Astrocyte (in vitro differentiated cells and primary cell): ENCODE data around the gene SLC66A2. TPM values are rescaled to one million over a fixed set of nuclear protein-coding genes. Genes with fewer than 3 reads are reported as not detected.

Experiments used
- DNase-seq: peaks from one replicate; pipeline ENCODE4 v3.0.0-alpha.2; 2010; ENCODE audit warnings: low read depth
- FAIRE-seq: peaks from 2 replicates; lab custom pipeline; 2011; peaks lifted over from hg19 to GRCh38; lab: Jason Lieb, UNC
- H2AFZ ChIP-seq: 2 replicates; pipeline ENCODE4 v1.6.0; 2012; ENCODE audit warnings: low read depth, low read length, inconsistent platforms
- H3K27ac ChIP-seq: 2 replicates; pipeline ENCODE4 v1.5.1; 2011; ENCODE audit warnings: low read depth, low read length, inconsistent platforms
- H3K27me3 ChIP-seq: 2 replicates; pipeline ENCODE4 v1.6.0; 2011; ENCODE audit warnings: low read length, inconsistent platforms; ENCODE audit not compliant: insufficient read depth
- H3K36me3 ChIP-seq: 2 replicates; pipeline ENCODE4 v1.5.1; 2011; ENCODE audit warnings: low read length, inconsistent platforms; ENCODE audit not compliant: insufficient read depth
- H3K4me1 ChIP-seq: 2 replicates; pipeline ENCODE4 v1.5.1; 2011; ENCODE audit warnings: low read length, inconsistent platforms; ENCODE audit not compliant: insufficient read depth
- H3K4me2 ChIP-seq: 2 replicates; pipeline ENCODE4 v1.6.0; 2012; ENCODE audit warnings: low read length, inconsistent platforms
- H3K4me3 ChIP-seq: 2 replicates; pipeline ENCODE4 v1.5.1; 2011; ENCODE audit warnings: low read depth, mild to moderate bottlenecking, low read length, inconsistent platforms; ENCODE audit not compliant: insufficient read depth
- H3K79me2 ChIP-seq: 2 replicates; pipeline ENCODE4 v1.6.0; 2012; ENCODE audit warnings: mild to moderate bottlenecking, low read length, inconsistent platforms; ENCODE audit not compliant: insufficient read depth
- H3K9ac ChIP-seq: 2 replicates; pipeline ENCODE4 v1.6.0; 2012; ENCODE audit warnings: mild to moderate bottlenecking, low read length, inconsistent platforms
- H3K9me3 ChIP-seq: 2 replicates; pipeline ENCODE4 v1.5.1; 2012; ENCODE audit warnings: low read depth, mild to moderate bottlenecking, low read length, inconsistent platforms; ENCODE audit not compliant: insufficient read depth
- H4K20me1 ChIP-seq: 2 replicates; pipeline ENCODE4 v1.6.0; 2012; ENCODE audit warnings: low read length, inconsistent platforms; ENCODE audit not compliant: insufficient read depth
- H3K27ac Mint-ChIP-seq: one replicate; pipeline ENCODE4 v1.8.0; 2021; ENCODE audit warnings: mild to moderate bottlenecking, mixed read lengths; ENCODE audit not compliant: unreplicated experiment
- H3K27me3 Mint-ChIP-seq: one replicate; pipeline ENCODE4 v1.8.0; 2021; ENCODE audit warnings: low read depth, mixed read lengths; ENCODE audit not compliant: unreplicated experiment
- H3K36me3 Mint-ChIP-seq: one replicate; pipeline ENCODE4 v1.8.0; 2021; ENCODE audit warnings: low read depth, mixed read lengths; ENCODE audit not compliant: unreplicated experiment
- H3K4me1 Mint-ChIP-seq: one replicate; pipeline ENCODE4 v1.8.0; 2021; ENCODE audit warnings: low read depth, mixed read lengths; ENCODE audit not compliant: unreplicated experiment
- H3K4me3 Mint-ChIP-seq: one replicate; pipeline ENCODE4 v1.8.0; 2021; ENCODE audit warnings: mild to moderate bottlenecking, moderate library complexity, mixed read lengths; ENCODE audit not compliant: unreplicated experiment
- H3K9me3 Mint-ChIP-seq: one replicate; pipeline ENCODE4 v1.8.0; 2021; ENCODE audit warnings: mild to moderate bottlenecking, mixed read lengths; ENCODE audit not compliant: unreplicated experiment
- EZH2 ChIP-seq: IDR thresholded peaks from 2 replicates; pipeline ENCODE4 v1.6.1; 2012; ENCODE audit warnings: mild to moderate bottlenecking, low read length, inconsistent platforms; ENCODE audit not compliant: insufficient read depth
- total RNA-seq: library from RNA; stranded (reverse); gene quantifications from 2 replicates; pipeline ENCODE4 v1.2.1, GENCODE V29; 2021
- TF ChIP-seq, protein P1 (sequence below): IDR thresholded peaks from 2 replicates; pipeline ENCODE4 v1.5.1; 2011; ENCODE audit warnings: low read depth, mild to moderate bottlenecking, inconsistent platforms, low read length, moderate library complexity; ENCODE audit not compliant: insufficient read depth

The SLC66A2 gene
- total RNA-seq, 1 donor from 2014 or later, result 25.3 TPM

DNA sequence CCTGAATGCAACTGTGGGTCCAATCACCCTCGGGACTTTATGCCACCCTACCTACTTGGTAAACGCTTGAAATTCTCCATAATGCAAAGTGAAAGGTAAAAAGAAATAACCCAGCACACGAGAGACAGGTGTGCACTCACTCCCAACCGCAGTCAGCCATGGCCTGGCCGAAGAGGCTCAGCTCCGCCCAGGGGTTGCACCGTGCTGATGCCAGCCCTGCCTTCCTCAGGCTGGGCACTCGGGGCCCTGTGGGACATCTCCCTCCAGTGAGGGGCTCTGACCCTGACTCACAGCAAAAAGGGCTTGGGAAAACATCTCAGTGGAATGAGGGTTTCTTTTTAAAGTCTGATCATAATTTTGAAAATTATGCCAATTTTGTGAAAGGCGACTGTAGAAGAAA is 13.3 kb downstream of the SLC66A2 start:
- H3K4me3 Mint-ChIP-seq, result no peak overlapping the region
- H3K27ac Mint-ChIP-seq, result no peak overlapping the region
- TF ChIP-seq EZH2, result no peak
- TF ChIP-seq, protein P1, sequence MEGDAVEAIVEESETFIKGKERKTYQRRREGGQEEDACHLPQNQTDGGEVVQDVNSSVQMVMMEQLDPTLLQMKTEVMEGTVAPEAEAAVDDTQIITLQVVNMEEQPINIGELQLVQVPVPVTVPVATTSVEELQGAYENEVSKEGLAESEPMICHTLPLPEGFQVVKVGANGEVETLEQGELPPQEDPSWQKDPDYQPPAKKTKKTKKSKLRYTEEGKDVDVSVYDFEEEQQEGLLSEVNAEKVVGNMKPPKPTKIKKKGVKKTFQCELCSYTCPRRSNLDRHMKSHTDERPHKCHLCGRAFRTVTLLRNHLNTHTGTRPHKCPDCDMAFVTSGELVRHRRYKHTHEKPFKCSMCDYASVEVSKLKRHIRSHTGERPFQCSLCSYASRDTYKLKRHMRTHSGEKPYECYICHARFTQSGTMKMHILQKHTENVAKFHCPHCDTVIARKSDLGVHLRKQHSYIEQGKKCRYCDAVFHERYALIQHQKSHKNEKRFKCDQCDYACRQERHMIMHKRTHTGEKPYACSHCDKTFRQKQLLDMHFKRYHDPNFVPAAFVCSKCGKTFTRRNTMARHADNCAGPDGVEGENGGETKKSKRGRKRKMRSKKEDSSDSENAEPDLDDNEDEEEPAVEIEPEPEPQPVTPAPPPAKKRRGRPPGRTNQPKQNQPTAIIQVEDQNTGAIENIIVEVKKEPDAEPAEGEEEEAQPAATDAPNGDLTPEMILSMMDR, result no peak
- FAIRE-seq, result no peak
- Histone ChIP-seq H3K4me1 (no peaks in the 10 kb centered on the region), H3K79me2 (peaks cover 89% of the 10 kb centered on the region), H3K9me3 (peaks cover 7% of the 10 kb centered on the region), H2AFZ (no peak overlapping the region), H3K36me3 (peaks cover 10% of the 10 kb centered on the region), H3K27ac (no peak overlapping the region), H4K20me1 (peaks cover 80% of the 10 kb centered on the region), H3K9ac (no peak overlapping the region), H3K27me3 (no peaks in the 10 kb centered on the region), H3K4me2 (no peak overlapping the region), H3K4me3 (no peak overlapping the region)
- no peak for DNase-seq
- H3K27me3 Mint-ChIP-seq, result no peaks in the 10 kb centered on the region
- peaks cover 6% of the 10 kb centered on the region for H3K9me3 Mint-ChIP-seq
- peaks cover 46% of the 10 kb centered on the region for H3K36me3 Mint-ChIP-seq
- H3K4me1 Mint-ChIP-seq, result no peaks in the 10 kb centered on the region

DNA sequence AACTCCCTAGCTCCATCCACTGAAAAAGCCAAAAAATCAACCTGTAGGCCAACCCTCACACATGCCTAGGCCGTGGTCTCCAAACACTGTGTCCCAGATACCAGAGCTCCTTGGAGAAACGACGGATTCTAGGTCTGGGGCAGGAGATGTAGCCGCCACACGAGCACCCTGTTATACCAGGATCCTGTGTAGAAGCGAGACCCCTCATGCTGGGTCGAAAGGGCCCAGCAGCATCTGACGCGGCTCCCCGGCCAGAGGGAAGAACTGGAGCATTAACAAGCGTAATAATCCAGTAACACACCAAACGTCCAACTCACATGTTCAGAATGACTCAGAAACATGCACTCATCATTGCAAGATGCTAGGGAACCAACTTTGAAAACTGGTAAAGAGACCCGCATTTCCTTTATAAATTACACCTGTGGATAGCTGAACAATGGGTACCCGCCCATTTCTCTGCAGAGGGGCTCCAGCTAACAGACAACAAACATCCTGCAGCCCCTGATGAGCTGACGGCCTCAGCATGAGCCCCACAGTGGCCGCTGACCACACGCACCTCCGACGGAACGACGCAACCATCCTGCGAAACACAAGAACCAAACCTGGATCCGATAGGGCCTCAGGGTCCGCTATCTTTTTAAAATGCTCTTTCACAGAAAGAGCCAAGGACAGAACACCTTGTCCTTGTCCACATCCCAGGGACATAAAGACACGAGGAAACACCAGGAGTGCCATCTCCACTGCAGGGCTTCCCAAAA is 14.2 kb downstream of the SLC66A2 start:
- Mint-ChIP-seq H3K9me3 (peaks cover 10% of the 10 kb centered on the region), H3K36me3 (peaks cover 48% of the 10 kb centered on the region), H3K4me3 (no peak overlapping the region), H3K27ac (no peak overlapping the region), H3K4me1 (no peaks in the 10 kb centered on the region), H3K27me3 (no peaks in the 10 kb centered on the region)
- TF ChIP-seq EZH2, result no peak
- TF ChIP-seq, protein P1, result no peak
- H3K27ac ChIP-seq, result no peak overlapping the region
- peaks cover 81% of the 10 kb centered on the region for H3K79me2 ChIP-seq
- H3K9me3 ChIP-seq, result peaks cover 7% of the 10 kb centered on the region
- H2AFZ ChIP-seq, result no peak overlapping the region
- no peak overlapping the region for H3K4me2 ChIP-seq
- no peaks in the 10 kb centered on the region for H3K27me3 ChIP-seq
- FAIRE-seq (no peak), DNase-seq (no peak)
- H3K36me3 ChIP-seq, result peaks cover 7% of the 10 kb centered on the region
- peaks cover 71% of the 10 kb centered on the region for H4K20me1 ChIP-seq
- no peaks in the 10 kb centered on the region for H3K4me1 ChIP-seq
- H3K4me3 ChIP-seq, result no peak overlapping the region
- no peak overlapping the region for H3K9ac ChIP-seq

DNA sequence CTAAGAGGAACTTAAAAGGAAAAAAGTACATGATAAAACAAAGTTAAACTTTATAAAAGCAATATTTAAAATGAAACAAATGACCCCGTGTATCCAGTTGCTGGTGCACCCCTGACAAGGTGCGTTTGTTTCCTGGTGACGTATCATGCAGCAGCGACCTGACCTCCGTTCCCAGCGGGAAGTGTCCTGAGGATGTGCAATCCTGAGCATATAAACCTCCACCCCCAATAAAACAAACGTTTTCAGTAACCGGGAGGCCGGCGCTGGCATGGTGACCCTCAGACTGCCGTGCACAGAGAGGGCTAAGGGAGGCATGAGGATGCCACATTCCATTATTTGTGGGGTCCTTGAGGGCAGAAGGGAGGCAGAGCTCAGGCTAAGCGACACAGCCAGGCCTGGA is 14.8 kb downstream of the SLC66A2 start:
- H3K4me3 ChIP-seq, result no peak overlapping the region
- no peaks in the 10 kb centered on the region for H3K27me3 Mint-ChIP-seq
- no peaks in the 10 kb centered on the region for H3K27me3 ChIP-seq
- peaks cover 50% of the 10 kb centered on the region for H3K36me3 Mint-ChIP-seq
- peaks cover 13% of the 10 kb centered on the region for H3K9me3 Mint-ChIP-seq
- H2AFZ ChIP-seq, result no peak overlapping the region
- H3K4me2 ChIP-seq, result no peak overlapping the region
- H4K20me1 ChIP-seq, result peaks cover 65% of the 10 kb centered on the region
- DNase-seq (no peak), FAIRE-seq (no peak)
- H3K36me3 ChIP-seq, result peaks cover 4% of the 10 kb centered on the region
- no peak overlapping the region for H3K27ac ChIP-seq
- no peaks in the 10 kb centered on the region for H3K4me1 ChIP-seq
- H3K79me2 ChIP-seq, result peaks cover 76% of the 10 kb centered on the region
- no peaks in the 10 kb centered on the region for H3K4me1 Mint-ChIP-seq
- no peak overlapping the region for H3K4me3 Mint-ChIP-seq
- peaks cover 7% of the 10 kb centered on the region for H3K9me3 ChIP-seq
- TF ChIP-seq, protein P1, result no peak
- TF ChIP-seq EZH2, result no peak
- H3K27ac Mint-ChIP-seq, result no peak overlapping the region
- H3K9ac ChIP-seq, result no peak overlapping the region
